Stimulated activated naive B cell treated with anti-CD40 and anti-IgM and Interleukin-4, amounts not matched to agents 10 μg/mL and 1 μg/mL and 100 μg/mL, for 72 hours (primary cell): ENCODE data around the gene PRSS53.

ENCODE experiments used
- ATAC-seq, 2 donors: fragments of 150-1000 bp; cut with Tn5 transposase; replicated peaks; 2 replicates each; pipeline ENCODE4 v1.10.0; 2021; ENCODE audit warnings: moderate library complexity in 1 of 2
- DNase-seq: peaks from one replicate; pipeline ENCODE4 v3.0.0; 2021
- H3K27ac Mint-ChIP-seq: one replicate; pipeline ENCODE4 v1.8.0; 2022; ENCODE audit warnings: mild to moderate bottlenecking, mixed read lengths
- H3K27me3 Mint-ChIP-seq, 2 donors: one replicate each; pipeline ENCODE4 v1.8.0; 2022; ENCODE audit warnings: mixed read lengths in 2 of 2
- H3K36me3 Mint-ChIP-seq, 2 donors: one replicate each; pipeline ENCODE4 v1.8.0; 2022; ENCODE audit warnings: mixed read lengths in 2 of 2, mild to moderate bottlenecking in 1 of 2
- H3K4me1 Mint-ChIP-seq, 2 donors: one replicate each; pipeline ENCODE4 v1.8.0; 2022; ENCODE audit warnings: mixed read lengths in 2 of 2, mild to moderate bottlenecking in 1 of 2
- H3K4me3 Mint-ChIP-seq, 2 donors: one replicate each; pipeline ENCODE4 v1.8.0; 2022; ENCODE audit warnings: mild to moderate bottlenecking in 2 of 2, mixed read lengths in 2 of 2, moderate library complexity in 1 of 2
- H3K9me3 Mint-ChIP-seq, 2 donors: one replicate each; pipeline ENCODE4 v1.8.0; 2022; ENCODE audit warnings: mixed read lengths in 2 of 2, mild to moderate bottlenecking in 1 of 2

PRSS53 gene

DNA sequence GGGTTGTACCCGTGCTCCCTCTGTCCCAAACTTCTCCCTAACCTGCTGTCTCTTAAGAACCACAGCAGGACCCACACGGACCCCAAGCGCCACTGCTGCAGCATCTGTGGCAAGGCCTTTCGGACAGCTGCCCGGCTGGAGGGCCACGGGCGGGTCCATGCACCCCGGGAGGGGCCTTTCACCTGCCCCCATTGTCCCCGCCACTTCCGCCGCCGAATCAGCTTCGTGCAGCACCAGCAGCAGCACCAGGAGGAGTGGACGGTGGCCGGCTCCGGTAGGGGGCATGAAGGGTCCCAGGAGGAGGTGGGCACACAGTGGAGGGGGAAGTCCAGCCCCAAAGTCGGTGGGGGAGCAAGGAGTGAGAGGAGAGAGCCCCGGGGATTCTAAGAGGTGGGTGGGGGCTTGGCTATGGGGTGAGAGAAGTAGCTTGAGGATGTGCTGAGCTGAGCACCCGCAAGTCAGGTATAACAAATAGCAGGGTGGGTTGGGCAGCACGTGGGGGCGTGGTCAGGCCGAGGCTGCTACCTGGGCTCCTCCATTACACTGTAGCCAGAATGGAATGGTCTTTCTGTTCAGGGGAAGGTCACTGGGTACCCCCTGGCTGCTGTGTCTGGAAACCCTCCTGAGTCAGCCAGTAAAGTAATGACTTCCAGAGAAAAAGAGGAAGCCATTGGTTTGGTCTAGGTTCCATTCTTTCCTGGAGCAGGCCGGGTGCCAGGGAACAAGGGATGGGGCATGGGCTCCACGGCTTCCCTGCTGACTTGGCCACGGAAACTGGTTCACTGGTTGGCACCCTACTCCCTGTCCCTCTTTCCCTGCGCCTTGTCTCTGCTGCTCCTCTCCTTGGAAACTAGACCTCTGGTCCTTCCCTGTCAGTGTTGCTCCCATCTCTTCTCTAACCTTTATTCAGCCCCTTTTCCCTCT, 7.1 kb downstream of the PRSS53 start:
- Mint-ChIP-seq H3K4me3 (no peak overlapping the region), H3K4me1 (peaks cover 26% of the 10 kb centered on the region in 2 donors)
- DNase-seq: no peak

DNA sequence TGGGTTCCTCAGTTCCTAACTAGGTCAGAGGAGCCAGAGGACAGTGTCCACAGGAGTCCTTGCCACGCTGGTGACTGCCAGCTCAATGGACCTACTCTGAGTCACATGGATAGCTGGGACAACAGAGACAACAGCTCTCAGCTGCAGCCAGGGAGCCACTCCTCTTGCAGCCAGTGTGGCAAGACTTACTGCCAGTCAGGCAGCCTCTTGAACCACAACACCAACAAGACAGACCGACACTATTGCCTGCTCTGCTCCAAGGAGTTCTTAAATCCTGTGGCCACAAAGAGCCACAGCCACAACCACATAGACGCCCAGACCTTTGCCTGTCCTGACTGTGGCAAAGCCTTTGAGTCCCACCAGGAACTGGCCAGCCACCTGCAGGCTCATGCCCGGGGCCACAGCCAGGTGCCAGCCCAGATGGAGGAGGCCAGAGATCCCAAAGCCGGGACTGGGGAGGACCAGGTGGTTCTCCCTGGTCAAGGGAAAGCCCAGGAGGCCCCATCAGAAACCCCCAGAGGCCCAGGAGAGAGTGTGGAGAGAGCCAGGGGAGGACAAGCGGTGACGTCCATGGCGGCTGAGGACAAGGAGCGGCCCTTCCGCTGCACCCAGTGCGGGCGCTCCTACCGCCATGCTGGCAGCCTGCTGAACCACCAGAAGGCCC, 7.9 kb downstream of the PRSS53 start:
- Mint-ChIP-seq H3K36me3 (peaks cover 27 to 49% of the 10 kb centered on the region in 2 donors), H3K27ac (peak overlapping the region; percentile 75), H3K4me3 (no peak overlapping the region), H3K9me3 (no peaks in the 10 kb centered on the region), H3K27me3 (no peaks in the 10 kb centered on the region), H3K4me1 (peaks cover 27 to 31% of the 10 kb centered on the region in 2 donors)
- ATAC-seq (no peak), DNase-seq (no peak)

More for the DNA sequence above, 7.1 kb downstream of the PRSS53 start:
- Mint-ChIP-seq H3K27ac (peak overlapping the region; percentile 75), H3K36me3 (peaks cover 27 to 49% of the 10 kb centered on the region in 2 donors), H3K27me3 (no peaks in the 10 kb centered on the region), H3K9me3 (no peaks in the 10 kb centered on the region)
- ATAC-seq: no peak

DNA sequence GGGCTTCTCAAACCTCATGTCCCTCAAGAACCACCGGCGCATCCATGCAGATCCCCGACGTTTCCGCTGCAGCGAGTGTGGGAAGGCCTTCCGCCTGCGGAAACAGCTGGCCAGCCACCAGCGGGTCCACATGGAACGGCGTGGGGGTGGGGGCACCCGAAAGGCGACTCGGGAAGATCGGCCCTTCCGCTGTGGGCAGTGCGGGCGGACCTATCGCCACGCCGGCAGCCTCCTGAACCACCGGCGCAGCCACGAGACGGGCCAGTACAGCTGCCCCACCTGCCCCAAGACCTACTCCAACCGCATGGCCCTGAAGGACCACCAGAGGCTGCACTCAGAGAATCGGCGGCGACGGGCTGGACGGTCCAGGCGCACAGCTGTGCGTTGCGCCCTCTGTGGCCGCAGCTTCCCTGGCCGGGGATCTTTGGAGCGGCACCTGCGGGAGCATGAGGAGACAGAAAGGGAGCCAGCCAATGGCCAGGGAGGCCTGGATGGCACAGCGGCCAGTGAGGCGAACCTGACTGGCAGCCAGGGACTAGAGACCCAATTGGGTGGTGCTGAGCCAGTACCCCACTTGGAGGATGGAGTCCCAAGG, 8.6 kb downstream of the PRSS53 start:
- H3K4me3 Mint-ChIP-seq: no peak overlapping the region
- peaks cover 24 to 49% of the 10 kb centered on the region in 2 donors for H3K36me3 Mint-ChIP-seq
- H3K9me3 Mint-ChIP-seq: no peaks in the 10 kb centered on the region
- DNase-seq: no peak
- no peaks in the 10 kb centered on the region for H3K27me3 Mint-ChIP-seq
- peaks cover 23 to 37% of the 10 kb centered on the region in 2 donors for H3K4me1 Mint-ChIP-seq
- no peak overlapping the region for H3K27ac Mint-ChIP-seq
- no peak for ATAC-seq

DNA sequence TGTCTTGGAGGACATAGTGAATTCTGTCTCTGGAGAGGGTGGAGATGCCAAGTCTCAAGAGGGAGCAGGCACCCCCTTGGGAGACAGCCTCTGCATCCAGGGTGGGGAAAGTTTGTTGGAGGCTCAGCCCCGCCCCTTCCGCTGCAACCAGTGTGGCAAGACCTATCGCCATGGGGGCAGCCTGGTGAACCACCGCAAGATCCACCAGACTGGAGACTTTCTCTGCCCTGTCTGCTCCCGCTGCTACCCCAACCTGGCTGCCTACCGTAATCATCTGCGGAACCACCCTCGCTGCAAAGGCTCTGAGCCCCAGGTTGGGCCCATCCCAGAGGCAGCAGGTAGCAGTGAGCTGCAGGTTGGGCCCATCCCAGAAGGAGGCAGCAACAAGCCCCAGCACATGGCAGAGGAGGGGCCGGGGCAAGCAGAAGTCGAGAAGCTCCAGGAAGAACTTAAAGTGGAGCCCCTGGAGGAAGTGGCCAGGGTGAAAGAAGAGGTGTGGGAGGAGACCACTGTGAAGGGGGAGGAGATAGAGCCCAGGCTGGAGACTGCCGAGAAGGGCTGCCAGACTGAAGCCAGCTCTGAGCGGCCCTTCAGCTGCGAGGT, 9.3 kb downstream of the PRSS53 start:
- Mint-ChIP-seq H3K4me1 (peaks cover 29 to 44% of the 10 kb centered on the region in 2 donors), H3K4me3 (no peak overlapping the region), H3K9me3 (no peaks in the 10 kb centered on the region), H3K27me3 (no peaks in the 10 kb centered on the region), H3K36me3 (peaks cover 27 to 54% of the 10 kb centered on the region in 2 donors), H3K27ac (no peak overlapping the region)
- DNase-seq: no peak
- no peak for ATAC-seq

DNA sequence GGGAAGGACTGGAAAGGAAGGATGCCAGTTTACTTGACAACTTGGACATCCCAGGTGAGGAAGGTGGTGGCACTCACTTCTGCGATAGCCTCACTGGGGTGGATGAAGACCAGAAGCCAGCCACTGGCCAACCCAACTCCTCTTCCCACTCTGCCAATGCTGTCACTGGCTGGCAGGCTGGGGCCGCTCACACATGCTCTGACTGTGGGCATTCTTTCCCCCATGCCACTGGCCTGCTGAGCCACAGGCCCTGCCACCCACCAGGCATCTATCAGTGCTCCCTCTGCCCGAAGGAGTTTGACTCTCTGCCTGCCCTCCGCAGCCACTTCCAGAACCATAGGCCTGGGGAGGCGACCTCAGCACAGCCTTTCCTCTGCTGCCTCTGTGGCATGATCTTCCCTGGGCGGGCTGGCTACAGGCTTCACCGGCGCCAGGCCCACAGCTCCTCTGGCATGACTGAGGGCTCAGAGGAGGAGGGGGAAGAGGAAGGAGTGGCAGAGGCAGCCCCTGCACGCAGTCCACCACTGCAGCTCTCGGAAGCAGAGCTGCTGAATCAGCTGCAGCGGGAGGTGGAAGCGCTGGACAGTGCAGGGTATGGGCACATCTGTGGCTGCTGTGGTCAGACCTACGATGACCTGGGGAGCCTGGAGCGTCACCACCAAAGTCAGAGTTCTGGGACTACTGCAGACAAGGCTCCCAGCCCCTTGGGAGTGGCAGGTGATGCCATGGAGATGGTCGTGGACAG, 10.0 kb downstream of the PRSS53 start:
- Mint-ChIP-seq H3K9me3 (no peaks in the 10 kb centered on the region), H3K4me3 (no peak overlapping the region), H3K27ac (no peak overlapping the region), H3K4me1 (peaks cover 30 to 46% of the 10 kb centered on the region in 2 donors), H3K27me3 (no peaks in the 10 kb centered on the region), H3K36me3 (peaks cover 25 to 55% of the 10 kb centered on the region in 2 donors)
- DNase-seq (no peak), ATAC-seq (no peak)

DNA sequence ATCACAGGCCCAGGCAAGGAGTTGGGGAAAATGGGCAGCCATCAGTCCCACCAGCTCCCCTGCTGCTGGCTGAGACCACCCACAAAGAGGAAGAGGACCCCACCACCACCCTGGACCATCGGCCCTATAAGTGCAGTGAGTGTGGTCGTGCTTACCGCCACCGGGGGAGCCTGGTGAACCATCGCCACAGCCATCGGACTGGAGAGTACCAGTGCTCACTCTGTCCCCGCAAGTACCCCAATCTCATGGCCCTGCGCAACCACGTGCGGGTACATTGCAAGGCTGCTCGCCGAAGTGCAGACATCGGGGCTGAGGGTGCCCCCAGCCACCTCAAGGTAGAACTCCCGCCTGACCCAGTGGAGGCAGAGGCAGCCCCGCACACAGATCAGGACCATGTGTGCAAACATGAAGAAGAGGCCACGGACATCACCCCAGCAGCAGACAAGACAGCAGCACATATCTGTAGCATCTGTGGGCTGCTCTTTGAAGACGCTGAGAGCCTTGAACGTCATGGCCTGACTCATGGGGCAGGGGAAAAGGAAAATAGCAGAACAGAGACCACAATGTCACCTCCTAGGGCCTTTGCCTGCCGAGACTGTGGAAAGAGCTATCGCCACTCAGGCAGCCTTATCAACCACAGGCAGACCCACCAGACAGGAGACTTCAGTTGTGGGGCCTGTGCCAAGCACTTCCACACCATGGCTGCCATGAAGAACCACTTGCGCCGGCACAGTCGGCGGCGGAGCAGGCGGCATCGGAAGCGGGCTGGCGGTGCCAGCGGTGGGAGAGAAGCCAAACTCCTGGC, 10.9 kb downstream of the PRSS53 start:
- Mint-ChIP-seq H3K36me3 (peaks cover 22 to 55% of the 10 kb centered on the region in 2 donors), H3K4me3 (no peak overlapping the region), H3K27ac (peak overlapping the region; percentile 56), H3K4me1 (peaks cover 30 to 45% of the 10 kb centered on the region in 2 donors), H3K27me3 (no peaks in the 10 kb centered on the region), H3K9me3 (no peaks in the 10 kb centered on the region)
- DNase-seq: no peak
- no peak for ATAC-seq

DNA sequence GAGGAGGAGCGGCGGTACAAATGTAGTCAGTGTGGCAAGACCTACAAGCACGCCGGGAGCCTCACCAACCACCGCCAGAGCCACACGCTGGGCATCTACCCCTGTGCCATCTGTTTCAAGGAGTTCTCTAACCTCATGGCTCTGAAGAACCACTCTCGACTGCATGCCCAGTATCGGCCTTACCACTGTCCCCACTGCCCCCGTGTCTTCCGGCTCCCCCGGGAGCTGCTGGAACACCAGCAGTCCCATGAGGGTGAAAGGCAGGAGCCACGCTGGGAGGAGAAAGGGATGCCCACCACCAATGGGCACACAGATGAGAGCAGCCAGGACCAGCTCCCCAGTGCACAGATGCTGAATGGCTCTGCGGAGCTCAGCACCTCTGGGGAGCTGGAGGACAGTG, 11.7 kb downstream of the PRSS53 start:
- H3K36me3 Mint-ChIP-seq: peaks cover 19 to 51% of the 10 kb centered on the region in 2 donors
- H3K4me1 Mint-ChIP-seq: peaks cover 32 to 45% of the 10 kb centered on the region in 2 donors
- ATAC-seq (no peak), DNase-seq (no peak)
- H3K27me3 Mint-ChIP-seq: no peaks in the 10 kb centered on the region
- no peaks in the 10 kb centered on the region for H3K9me3 Mint-ChIP-seq
- peak overlapping the region; percentile 25 for H3K27ac Mint-ChIP-seq
- H3K4me3 Mint-ChIP-seq: no peak overlapping the region

DNA sequence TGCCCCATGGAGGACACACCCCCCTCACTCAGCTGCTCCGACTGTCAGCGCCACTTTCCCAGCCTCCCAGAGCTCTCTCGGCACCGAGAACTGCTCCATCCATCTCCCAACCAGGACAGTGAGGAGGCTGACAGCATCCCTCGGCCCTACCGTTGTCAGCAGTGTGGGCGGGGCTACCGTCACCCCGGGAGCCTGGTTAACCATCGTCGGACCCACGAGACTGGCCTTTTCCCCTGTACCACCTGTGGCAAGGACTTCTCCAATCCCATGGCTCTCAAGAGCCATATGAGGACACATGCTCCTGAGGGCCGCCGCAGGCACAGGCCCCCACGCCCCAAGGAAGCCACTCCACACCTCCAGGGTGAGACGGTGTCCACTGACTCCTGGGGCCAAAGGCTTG, 12.4 kb downstream of the PRSS53 start:
- Mint-ChIP-seq H3K27me3 (no peaks in the 10 kb centered on the region), H3K4me3 (no peak overlapping the region), H3K9me3 (no peaks in the 10 kb centered on the region), H3K4me1 (peaks cover 36 to 44% of the 10 kb centered on the region in 2 donors), H3K36me3 (peaks cover 18 to 51% of the 10 kb centered on the region in 2 donors), H3K27ac (peak overlapping the region; percentile 25)
- ATAC-seq: no peak
- DNase-seq: no peak

DNA sequence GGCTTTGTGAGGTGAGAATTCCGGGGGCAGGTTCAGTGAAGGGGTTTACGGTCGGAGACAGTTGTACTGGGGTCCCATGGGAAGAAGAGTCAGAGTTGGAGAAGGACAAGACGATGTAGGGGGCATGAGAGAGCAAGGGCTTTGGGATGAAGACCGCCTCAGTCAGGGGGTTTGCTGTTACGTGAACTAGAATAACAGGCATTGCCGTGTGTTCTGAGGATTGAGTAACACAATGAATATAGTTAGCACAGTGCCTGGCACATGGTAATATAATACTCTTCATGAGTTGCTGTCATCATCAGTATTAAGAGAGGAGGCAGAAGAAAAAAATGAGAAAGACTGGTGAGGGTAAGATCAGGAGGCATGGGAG, 13.9 kb downstream of the PRSS53 start:
- Mint-ChIP-seq H3K27ac (peak overlapping the region; percentile 97), H3K4me3 (peak overlapping the region; percentile 91 to 95), H3K4me1 (peaks cover 31 to 34% of the 10 kb centered on the region in 2 donors), H3K9me3 (no peaks in the 10 kb centered on the region), H3K27me3 (no peaks in the 10 kb centered on the region), H3K36me3 (peaks cover 14 to 39% of the 10 kb centered on the region in 2 donors)
- DNase-seq (no peak), ATAC-seq (no peak)

DNA sequence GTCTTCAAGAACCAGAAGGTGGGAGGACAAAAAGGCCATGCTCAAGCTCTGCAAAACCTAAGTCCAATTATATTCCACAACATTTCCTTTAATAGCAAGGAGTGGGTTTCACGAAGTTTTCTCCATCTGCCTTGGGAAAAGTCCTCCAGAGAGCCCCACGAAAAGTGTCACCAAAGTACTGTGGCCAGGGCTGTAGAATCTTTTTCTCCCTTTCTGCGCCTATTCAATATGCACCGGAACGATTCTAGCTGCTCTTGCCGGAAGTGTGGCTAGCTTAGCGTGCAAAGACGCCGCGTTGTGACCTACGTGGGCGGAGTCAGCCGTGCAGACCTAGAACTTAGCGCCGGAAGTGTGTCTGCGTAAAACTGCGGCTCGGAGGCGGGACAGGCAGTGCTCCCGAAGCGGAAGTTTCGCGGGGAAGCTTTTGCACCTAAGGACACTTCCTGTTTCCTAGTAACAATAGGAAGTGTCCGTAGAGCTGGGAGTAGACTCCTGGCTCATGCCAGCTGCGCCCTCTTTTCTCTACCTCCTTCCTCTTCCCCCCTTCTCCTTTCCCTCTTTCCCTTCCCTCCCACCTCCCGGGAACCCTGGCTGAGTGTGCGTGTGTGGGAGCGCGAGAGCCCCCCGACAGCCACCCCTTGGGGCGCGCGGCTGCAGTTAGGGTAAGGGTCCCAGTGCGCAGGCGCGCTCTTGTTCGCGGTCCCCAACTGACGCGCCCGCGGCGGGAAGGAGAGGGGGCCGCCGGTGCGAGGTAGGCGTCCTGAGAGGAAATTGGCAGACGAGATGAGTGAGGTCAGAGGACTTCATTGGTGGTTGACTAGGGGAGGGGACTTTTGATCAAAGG, 14.6 kb downstream of the PRSS53 start, which contains the start of the genes ZNF646 and ZNF668:
Gene ZNF646 (plus strand): TSS at position 453 of the 844 bp plus-strand sequence. CDS start 1,903 bp downstream, outside the sequence.
Gene ZNF668 (minus strand): TSS at position 271 of the 844 bp plus-strand sequence. CDS start 9,781 bp downstream, outside the sequence.
- Mint-ChIP-seq H3K4me1 (peaks cover 31 to 38% of the 10 kb centered on the region in 2 donors), H3K36me3 (peaks cover 14 to 36% of the 10 kb centered on the region in 2 donors), H3K27me3 (no peaks in the 10 kb centered on the region), H3K9me3 (no peaks in the 10 kb centered on the region), H3K27ac (peak within 1 kb of the TSS; percentile 98), H3K4me3 (peak within 1 kb of the TSS; percentile 91 to 98)
- DNase-seq (peak; percentile 98), ATAC-seq (peak; percentile 83 to 85)

DNA sequence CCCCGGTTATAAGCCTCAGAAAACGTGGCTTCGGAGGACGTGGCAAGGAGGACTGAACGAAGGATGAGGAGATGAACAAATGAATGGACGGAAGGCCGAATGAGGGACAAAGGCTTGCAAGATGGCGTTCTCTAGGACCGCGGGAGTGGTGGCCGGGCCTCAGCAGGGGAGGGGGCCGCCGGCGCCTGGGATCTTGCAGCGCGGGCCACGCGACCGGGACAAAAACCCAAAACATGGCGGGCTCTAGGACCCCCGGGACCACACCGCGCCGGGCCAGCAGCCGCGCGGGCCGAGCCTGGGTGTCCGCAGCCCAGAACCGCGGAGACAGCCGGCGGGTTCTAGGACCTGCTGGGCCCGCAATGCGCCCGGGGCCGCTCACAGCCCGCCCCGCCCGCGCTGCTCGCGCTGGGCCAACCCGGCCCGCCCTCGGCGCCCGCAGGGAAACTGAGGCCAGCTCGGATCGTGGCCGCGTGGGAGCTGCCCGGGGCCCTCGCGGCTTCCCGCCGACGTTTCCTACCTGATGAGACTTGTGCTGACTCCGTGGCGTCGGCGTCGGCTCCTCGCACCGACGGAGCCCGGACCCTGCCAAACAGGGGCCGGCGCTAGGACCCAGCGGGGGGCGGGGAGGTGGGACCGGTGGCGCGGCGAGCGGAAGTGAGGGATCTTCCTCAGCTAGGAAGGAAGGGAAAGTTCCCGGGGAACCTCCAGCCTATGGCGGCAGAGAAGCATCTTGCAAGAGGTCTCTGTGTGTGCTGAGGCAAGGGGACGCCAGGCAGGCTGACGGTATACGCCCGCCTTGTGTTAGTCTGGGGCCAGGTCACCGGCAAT, 15.4 kb downstream of the PRSS53 start:
- no peaks in the 10 kb centered on the region for H3K27me3 Mint-ChIP-seq
- H3K4me3 Mint-ChIP-seq: peak overlapping the region; percentile 91 to 98
- ATAC-seq (peak; percentile 71 to 74), DNase-seq (peak; percentile 82)
- H3K4me1 Mint-ChIP-seq: peaks cover 30 to 46% of the 10 kb centered on the region in 2 donors
- peaks cover 14 to 29% of the 10 kb centered on the region in 2 donors for H3K36me3 Mint-ChIP-seq
- H3K9me3 Mint-ChIP-seq: no peaks in the 10 kb centered on the region
- H3K27ac Mint-ChIP-seq: peak overlapping the region; percentile 98
